GM18502 (cell line): ENCODE results near the gene KIF13A.
"Not testable (repeated sequence)": the region's sequence is repeated elsewhere in the genome, so short reads cannot be mapped to it uniquely, and the experiment has no call there.

ENCODE experiments used
- ATAC-seq: cut with Tn5 transposase; IDR thresholded peaks from one replicate; pipeline ENCODE4 v1.9.1; 2021; ENCODE audit warnings: mild to moderate bottlenecking; ENCODE audit not compliant: unreplicated experiment, poor library complexity

Gene KIF13A

DNA sequence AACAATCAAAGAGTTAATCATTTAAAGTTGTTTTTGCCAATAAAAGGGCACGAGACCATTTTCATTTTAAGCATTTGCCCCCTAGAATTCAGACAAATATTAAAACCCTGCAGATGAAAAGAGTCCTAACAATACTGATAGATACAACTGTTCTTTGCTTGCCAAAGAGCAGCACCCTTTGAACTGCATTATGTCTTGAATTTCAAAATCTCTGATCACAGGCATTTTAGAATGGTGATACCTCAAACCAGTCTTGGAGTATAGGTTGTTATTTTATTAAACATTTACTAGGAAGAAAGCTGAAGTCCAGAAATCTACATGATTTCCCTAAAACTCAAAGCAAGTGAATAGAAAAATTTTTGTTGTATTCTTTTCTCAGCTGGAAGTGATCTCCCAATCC is 108.7 kb downstream of the KIF13A start:
- ATAC-seq: no peak

DNA sequence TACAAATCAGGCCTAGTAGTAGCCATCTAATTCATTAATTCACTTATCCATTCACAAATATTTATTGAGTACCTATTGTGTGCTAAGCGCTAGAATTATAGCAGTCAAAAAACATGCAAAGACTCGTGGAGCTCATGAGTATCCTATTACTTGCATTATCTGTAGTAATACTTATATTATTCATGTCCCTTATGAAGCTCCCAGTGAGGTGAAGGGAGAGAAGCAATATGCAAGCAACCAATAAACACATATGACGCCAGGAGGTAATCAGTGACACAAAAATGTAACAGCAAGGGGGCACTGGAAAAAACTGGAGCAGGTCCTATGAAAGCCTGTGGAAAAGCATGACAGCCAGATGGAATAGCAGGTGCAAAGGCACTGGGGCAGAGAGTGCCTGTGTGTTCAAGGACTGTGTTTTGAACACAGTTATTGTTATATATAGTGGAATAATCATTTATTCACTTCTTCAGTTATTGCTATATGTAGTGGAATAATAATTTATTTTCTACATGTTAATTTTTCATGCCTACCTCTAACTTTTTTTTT is 109.5 kb downstream of the KIF13A start:
- ATAC-seq: no peak

DNA sequence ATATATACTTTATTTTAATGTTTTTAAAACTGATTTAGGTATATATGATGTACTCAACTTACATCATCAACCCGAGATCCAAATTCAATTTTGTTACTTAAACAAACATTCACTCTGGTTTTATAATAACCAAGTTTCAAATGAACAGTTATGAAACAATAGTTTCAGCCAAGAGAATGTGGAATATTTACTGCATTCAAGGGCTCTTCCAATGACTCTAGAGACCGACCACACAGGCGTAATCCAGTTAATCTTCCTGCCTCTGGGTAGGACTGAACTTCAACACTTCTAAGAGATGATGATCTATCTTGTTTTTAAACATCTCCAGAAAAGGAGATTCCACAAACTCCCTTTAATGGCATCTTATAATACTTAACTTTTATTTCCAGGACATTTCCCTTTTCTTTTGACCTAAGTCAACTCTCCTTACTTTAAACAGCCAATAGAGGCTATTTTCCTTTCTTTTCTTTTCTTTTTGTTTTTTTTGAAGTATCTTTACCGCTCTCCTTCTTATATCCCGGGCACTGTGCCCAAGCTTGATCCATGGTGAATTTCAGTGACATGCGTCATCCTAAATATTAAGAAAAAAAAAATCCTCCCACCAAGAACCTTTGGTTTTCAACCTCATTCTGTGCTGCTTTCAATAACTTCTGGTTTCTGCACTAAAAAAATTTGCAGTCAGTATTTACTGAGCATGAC is 110.1 kb downstream of the KIF13A start:
- ATAC-seq: no peak

DNA sequence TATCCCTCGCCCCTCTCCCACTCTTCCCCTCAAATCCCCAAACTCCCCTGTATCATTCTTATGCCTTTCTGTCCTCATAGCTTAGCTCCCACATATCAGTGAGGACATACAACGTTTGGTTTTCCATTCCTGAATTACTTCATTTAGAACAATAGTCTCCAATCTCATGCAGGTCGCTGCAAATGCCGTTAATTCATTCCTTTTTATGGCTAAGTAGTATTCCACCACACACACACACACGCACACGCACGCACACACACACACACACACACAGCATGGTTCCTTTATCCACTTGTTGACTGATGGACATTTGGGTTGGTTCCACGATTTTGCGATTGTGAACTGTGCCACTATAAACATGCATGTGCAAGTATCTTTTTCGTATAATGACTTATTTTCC is 112.7 kb downstream of the KIF13A start:
- no peak for ATAC-seq

DNA sequence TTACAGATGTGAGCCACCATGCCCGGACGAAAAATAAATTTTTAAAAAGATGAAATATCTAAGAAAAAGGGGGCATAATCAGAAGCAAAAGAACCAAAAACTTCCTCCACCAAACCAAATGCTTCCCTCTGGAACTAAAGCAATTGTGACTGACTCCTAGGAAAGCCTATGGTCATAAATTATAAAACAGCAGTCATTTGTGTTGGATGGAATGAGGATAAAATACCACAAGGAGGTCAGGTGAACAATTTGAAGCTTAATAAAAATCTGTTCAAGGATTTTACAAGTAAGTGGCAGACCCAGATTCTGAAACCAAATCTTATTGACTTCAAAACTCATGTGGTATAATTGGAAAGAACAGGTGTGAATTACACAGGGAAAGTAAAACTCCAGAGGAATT is 114.5 kb downstream of the KIF13A start:
- no peak for ATAC-seq

DNA sequence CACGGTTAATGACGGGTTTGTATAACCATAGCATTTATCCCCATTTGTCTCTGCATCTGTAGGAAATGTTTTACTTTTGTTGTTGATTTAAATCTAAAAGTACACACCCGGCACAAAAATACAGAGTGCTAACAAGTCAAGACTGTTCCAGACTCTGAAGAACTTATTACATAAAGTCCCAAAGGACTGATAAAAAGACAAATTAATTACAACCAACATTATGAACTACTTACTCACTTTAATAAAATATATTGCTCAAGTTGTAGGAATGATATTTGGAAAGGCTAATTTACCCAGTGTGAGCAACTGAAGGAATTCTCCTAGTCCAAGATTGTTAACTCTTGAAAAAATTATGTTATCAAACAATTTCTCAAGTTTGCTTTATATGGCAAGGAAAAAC is 115.6 kb downstream of the KIF13A start:
- no peak for ATAC-seq

DNA sequence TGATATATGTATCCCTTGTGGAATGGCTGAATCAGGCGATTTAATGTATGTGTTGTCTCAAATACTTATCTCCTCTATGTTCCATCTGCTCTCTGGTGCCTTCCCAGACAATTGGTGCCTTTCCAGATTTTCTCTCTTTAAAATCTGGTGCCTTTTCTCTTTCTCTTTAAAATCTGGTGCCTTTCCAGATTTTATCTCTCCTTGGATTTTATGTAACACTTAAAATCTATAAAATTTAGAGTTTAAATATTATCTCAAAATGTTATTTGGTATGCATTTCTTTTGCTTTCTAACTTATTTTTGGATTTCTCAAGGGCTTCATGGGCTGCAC is 116.3 kb downstream of the KIF13A start:
- no peak for ATAC-seq

DNA sequence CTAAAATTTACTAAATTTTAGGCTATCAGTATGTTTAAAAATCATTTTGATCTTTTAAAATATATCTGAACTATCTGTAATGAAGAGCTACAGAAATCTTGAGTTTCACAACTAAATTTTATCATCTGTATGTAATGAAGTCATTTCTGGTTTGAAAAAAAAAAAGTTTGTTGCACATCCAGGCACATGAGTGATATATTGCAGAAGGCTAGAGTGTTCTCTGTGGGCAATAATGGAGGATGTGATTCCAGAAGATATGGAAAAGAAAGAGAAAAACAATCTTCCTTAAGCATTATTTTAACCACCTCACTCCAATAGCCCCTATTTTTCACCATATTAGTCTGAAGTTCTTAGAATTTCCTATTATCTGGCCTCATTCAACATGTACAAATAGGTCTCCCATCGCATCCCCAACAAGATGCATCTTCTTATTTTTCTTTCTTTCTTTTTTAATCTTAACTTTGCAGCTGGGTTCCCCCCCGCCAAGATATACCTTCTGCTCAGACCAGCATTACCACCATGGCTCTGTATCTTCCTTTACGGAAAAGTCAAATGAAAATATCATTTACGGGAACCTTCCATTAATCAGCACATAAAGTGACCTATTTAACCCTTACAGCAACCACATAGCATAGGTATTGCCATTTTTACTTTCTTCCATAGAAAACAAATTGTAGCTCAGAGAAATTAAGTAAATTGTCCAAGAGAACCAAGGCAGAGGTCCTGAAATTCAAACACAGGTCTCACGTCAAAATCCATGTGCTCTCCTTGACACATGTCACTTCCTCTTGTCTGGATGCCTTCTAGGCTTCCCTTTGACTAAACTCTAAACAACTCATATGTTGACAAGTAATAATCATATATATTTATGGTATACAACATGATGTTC is 116.9 kb downstream of the KIF13A start:
- no peak for ATAC-seq

DNA sequence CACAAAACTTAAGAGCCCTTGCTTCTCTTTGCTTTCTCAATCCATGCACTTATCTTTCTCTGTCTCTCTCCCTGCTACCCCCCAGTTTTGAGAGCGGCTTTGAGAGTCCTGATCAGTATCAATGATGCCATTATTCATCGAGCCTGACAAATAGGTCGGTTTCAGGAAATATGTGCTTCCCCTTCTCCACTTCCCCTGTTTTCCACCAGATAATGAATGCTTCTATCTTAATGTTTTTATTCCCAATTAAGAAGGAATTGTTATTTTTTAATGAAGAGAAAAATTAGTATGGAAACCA is 117.7 kb downstream of the KIF13A start:
- no peak for ATAC-seq

DNA sequence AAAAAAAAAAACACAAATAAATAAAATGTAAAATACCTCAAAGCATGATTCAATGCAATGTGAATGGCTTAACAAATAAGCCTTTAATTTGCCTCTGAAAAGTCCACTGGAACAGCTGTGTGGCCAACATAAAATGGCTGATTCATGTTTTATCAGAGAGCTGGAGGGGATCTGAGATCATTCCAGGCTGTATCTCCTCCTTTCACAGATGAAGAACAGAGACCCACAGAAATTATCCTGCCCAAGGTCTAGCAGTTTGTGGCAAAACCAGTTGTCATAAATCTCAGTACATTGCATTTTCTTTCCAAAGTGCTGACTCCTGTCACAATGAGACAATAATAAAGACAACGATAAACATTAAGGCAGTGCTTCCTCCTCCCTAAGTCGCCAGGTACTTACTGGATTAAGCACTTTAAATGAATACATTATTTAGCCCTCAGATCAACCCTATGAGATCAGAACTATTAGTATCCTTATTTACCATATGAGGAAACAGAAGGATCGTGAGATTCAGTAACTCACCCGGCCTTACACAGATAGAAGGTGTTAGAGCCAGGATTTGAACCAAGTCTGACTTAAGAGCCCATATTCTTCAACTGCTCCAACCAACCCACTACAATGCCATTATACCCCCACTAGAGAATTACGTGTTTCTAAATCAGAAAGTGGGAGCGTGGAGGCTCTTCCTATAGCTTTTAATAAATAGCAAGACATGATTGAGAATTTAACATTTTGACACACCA is 118.3 kb downstream of the KIF13A start:
- ATAC-seq: no peak

DNA sequence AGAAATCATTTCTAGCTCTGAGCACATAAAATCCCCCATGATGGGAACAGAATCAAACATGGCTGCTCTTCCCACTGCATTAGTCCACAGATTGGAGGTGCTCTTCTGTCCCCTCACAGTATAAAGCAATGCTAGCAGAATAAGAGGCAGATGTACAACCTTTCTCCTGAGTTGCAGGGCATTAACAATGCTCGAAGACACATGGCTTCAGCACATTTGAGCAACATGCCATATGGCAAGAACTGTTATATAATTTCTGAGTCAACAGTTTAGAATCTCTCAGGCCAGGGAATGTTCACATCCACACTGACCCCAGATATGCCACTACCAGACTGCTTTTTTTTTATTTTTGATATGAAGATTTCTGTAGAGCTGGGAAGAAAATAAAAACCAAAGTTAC is 119.6 kb downstream of the KIF13A start:
- no peak for ATAC-seq

DNA sequence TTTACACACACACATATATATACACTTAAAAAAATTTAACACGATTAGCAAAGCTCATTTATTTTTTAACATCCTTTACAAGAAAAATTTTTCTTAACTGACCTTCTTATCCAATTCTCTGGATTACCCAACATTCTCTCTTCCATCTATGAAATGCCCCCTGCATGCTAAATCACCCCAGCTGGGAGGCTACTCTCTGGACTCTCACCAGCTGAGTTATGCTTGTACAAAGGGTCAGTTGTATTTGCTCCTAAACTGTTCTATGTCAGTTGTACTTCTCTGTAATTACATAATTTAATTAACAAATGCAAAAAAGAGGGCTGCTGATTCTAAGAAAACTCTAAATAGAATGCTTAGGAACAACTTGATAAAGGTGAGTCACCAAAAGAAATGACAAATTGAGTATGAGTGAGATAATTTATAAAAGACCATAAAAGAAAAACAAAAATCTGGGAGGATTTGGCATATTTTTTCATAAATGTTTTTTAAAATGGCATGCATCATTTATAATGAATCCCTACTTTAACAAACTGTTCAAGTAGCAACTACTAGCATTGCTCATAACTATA is 120.5 kb downstream of the KIF13A start:
- ATAC-seq: no peak

DNA sequence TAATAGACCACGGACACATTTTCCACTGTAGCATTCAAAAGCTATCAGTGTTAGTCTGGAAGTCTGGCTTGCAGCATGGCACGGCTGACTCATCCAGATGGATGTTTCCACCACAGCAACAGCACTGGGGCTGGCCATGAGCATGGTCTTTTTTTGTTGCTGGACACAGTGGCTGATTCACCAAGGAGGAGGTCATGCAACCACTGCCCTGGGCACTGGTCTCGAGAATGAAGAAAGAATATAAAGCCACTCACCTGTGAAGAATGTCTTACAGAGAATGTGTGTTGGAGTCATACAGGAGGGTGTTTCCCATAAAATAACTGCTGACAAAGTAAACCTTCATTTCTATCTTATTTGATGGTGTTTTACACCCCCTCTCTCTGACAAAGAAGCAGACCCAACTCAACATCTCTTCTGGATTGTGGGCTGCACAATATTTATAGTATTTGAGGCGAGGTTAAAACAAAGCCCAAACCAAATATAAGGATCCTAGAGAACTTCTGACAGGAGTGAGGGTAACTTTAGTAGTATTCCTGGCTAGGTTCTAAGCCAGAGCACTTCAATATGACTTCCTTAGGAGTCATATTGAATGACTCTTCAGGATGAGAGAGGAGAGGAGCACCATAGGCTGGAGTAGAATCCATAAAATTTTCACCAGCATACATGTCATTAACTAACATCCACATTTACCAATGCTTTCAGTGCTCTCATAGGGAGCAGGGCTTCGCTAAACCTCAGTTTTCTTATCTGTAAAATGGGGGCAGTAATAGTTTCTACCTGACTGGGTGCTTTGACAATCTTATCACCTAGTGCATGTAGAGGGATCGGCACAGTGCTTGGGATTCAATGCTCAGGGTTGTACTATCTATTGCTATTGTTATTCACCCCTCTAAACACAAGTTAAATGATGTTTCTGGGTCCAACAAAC is 121.4 kb downstream of the KIF13A start:
- ATAC-seq: no peak

DNA sequence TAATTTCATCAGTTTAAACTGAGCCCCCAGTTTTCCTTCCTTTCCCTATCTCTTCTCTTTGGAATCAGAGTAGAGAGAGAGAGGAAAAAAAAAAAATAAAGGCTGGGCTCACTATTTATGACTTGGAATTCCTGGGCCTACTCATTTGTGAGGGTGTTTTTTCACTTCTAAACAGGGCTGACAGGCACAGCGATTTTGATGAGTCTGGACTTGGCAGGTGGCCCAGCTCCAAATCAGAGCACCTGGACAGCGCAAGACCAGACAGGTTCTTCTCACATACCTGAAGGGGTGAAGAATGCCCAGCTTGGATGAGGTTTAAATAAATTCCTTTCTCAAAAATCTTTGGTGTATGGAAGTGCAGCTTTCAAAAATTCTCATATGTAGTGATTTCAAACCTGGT is 122.2 kb downstream of the KIF13A start:
- no peak for ATAC-seq

DNA sequence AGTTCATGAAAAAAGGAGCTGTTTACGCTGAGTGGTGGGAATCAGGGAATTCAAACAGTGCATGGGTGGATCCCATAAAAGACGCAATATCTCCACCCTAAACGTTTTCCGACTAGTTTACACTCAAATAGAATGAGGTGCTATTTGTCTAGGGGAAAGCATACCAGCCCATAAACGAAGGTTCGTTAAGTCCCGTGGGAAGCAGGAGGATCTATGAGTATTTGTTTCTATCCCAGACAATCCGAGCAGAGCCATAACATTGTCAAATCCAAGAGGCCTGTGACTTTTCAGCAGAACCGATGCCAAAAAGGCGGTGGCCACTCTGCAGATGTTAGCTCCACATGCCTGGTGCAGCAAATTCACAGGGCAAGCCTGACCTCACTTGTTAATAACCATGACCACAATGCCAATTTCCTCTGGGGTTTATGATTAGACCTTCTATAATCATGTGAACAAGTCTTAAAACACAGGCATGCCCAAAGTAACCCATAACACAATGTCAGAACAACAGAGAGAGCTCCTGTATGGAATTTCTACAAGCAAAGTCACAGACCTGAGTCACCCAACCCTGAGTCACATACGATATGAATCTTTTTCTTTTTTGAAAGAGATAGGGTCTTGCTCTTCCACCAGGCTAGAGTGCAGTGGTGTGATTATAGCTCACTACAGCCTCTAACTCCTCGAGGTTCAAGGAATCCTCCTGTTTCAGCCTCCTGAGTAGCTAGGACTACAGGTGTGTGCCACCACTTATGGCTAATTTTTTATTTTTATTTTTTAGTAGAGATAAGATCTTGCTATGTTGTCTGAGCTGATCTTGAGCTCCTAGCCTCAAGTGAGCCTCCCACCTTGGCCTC is 123.3 kb downstream of the KIF13A start:
- no peak for ATAC-seq

DNA sequence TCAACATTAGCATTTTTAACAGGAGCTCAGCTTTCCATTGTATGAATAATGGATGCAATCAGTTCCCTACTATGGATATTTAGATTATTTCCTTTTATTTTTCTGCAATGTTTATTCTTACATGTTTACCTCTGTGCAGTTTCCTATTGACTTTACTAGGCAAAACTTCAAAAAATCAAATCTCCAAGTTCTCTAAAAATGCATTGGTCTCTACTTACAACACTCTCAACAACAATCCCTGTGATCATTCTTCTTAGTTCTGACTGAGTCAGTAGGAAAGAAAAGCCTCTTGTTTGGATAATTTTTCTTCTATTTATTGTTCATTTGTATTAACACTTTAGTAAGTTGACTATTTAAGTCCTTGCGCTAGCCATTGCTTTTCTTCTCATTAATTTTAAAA is 126.1 kb downstream of the KIF13A start:
- ATAC-seq: no peak

DNA sequence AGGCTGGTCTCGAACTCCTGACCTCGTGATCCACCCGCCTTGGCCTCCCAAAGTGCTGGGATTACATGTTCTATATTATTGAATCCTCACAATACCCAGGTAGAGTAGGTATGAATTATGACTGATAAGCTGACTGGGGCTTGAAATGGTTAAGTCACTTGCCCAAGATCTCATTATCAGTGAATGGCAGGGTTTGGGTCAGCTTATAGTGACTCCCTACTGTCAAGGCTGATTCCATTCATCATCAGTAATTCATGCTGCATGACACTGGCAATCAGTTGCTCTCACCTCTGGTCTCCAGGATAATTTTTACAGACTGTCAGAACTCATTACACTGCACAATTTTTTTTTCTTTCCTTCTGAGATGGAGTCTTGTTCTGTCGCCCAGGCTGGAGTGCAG is 127.6 kb downstream of the KIF13A start:
- ATAC-seq: no peak

DNA sequence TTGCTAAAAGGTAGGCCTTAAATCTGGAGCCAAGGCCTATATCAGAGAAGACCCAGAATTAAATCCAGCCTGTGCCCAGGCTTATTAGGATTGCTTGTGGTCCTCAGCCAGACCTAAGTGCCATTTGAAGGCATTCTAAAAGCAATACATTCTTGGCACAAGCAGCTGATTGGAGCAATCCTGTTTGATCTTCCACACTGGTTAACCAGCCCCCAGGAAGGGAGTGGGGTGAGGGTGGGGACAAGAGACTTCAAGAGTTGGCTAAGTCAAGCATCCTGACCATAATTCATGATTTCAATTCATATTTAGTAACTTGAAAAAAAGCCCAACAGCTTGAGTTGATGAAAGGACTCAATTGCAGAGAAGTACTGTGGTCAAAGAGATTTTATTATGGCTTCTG is 128.9 kb downstream of the KIF13A start:
- ATAC-seq: no peak

DNA sequence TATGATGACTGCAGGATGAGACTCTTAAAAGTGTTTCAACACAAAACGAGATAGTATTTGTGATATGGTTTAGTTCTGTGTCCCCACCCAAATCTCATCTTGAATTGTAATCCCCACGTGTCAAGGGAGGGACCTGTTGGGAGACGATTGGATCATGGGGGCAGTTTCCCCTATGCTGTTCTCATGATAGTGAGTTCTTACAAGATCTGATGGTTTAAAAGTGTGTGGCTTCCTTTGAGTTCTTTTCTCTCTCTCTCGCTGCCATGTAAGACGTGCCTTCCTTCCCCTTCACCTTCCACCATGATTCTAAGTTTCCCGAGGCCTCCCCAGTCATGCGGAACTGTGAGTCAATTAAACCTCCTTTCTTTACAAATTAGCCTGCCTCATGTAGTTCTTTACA is 130.2 kb downstream of the KIF13A start:
- not testable (repeated sequence) for ATAC-seq
